A549 (cell line): ENCODE measurements around the gene RNH1. TPM values are rescaled to one million over a fixed set of nuclear protein-coding genes. Genes with fewer than 3 reads are reported as not detected.

ENCODE experiments used
- ATAC-seq, 2 experiments: fragments of 200-7000 bp in 1 of 2; fragments of >200 bp in 1 of 2; cut with Nextera tagmentation in 1 of 2; cut with Tn5 transposase in 1 of 2; 3 replicates each; pipeline versions ENCODE4 v1.8.0 to v1.9.1; 2018 to 2020; ENCODE audit warnings: mild to moderate bottlenecking in 1 of 2, moderate library complexity in 1 of 2
- CTCF ChIA-PET: fragments of 300-600 bp; sonication (Branson Sonifier 250); formaldehyde crosslinking; extraction: SDS; loops from one replicate; lab custom pipeline; 2021; ENCODE audit warnings: antibody characterized with exemption, inconsistent platforms; lab: Yijun Ruan, JAX
- POLR2A ChIA-PET: fragments of 350-600 bp; formaldehyde crosslinking; extraction: SDS; loops from one replicate; lab custom pipeline; 2021; ENCODE audit warnings: antibody characterized with exemption, inconsistent platforms; lab: Yijun Ruan, JAX
- DNase-seq, 2 experiments: peaks; one replicate each; pipeline versions ENCODE4 v3.0.0 to v3.0.0-alpha.2; 2011 to 2016; ENCODE audit warnings: low read depth in 1 of 2, low spot score in 1 of 2
- FAIRE-seq: peaks from 2 replicates; lab custom pipeline; 2011; peaks lifted over from hg19 to GRCh38; lab: Jason Lieb, UNC
- H3K27ac ChIP-seq, 2 experiments: fragments of >200 bp; sonication (Bioruptor Twin); formaldehyde crosslinking; 3 replicates each; pipeline ENCODE4 v1.5.1; 2016 to 2017
- H3K4me1 ChIP-seq: fragments of >200 bp; sonication (Bioruptor Twin); formaldehyde crosslinking; 3 replicates; pipeline ENCODE4 v1.6.1; 2016
- H3K4me2 ChIP-seq: fragments of >200 bp; sonication (Bioruptor Twin); formaldehyde crosslinking; 3 replicates; pipeline ENCODE4 v1.6.1; 2016
- H3K4me3 ChIP-seq: fragments of >200 bp; sonication (Bioruptor Twin); formaldehyde crosslinking; 3 replicates; pipeline ENCODE4 v1.5.1; 2016
- H3K9me3 ChIP-seq: fragments of >200 bp; sonication (Bioruptor Twin); formaldehyde crosslinking; 3 replicates; pipeline ENCODE4 v1.6.1; 2016
- CEBPB ChIP-seq, 2 experiments: fragments of >200 bp in 1 of 2; sonication (Bioruptor Twin) in 1 of 2; formaldehyde crosslinking in 1 of 2; IDR thresholded peaks; 2 replicates each; pipeline ENCODE4 v1.6.1; 2012 to 2016
- CHD2 ChIP-seq: fragments of 150-350 bp; IDR thresholded peaks from 2 replicates; pipeline ENCODE4 v1.6.1; 2014; ENCODE audit warnings: low read length; ENCODE audit not compliant: partially characterized antibody
- EP300 ChIP-seq, 2 experiments: fragments of >200 bp; sonication (Bioruptor Twin); formaldehyde crosslinking; IDR thresholded peaks; 2 replicates in 1 of 2; 3 replicates in 1 of 2; pipeline ENCODE4 v1.6.1; 2016 to 2017
- ESRRA ChIP-seq: fragments of 150-350 bp; IDR thresholded peaks from 2 replicates; pipeline ENCODE4 v1.6.1; 2014; ENCODE audit warnings: mild to moderate bottlenecking, low read length, borderline replicate concordance
- FOSB ChIP-seq: fragments of 250-450 bp; sonication (Bioruptor Pico); IDR thresholded peaks from 2 replicates; pipeline ENCODE4 v1.5.0; 2020; ENCODE audit warnings: mild to moderate bottlenecking, moderate library complexity
- FOSL2 ChIP-seq, 2 experiments: fragments of 450-650 bp in 1 of 2; fragments of >200 bp in 1 of 2; sonication (Bioruptor Twin) in 1 of 2; formaldehyde crosslinking; IDR thresholded peaks; 2 replicates each; pipeline versions ENCODE4 v1.5.0 to v1.6.1; 2016 to 2020; ENCODE audit warnings: mild to moderate bottlenecking in 1 of 2, moderate library complexity in 1 of 2
- FOXS1 ChIP-seq: fragments of 250-450 bp; sonication (Bioruptor Pico); IDR thresholded peaks from 2 replicates; pipeline ENCODE4 v1.5.0; 2020; ENCODE audit warnings: mild to moderate bottlenecking, moderate library complexity
- HDAC2 ChIP-seq: fragments of 200-600 bp; sonication (generic); IDR thresholded peaks from 2 replicates; pipeline ENCODE4 v1.6.1; 2016
- KDM1A ChIP-seq: fragments of 200-600 bp; sonication (generic); IDR thresholded peaks from 2 replicates; pipeline ENCODE4 v1.6.1; 2016; ENCODE audit warnings: low read depth, mild to moderate bottlenecking
- MAFK ChIP-seq: fragments of 450-650 bp; IDR thresholded peaks from 2 replicates; pipeline ENCODE4 v1.6.1; 2014; ENCODE audit not compliant: partially characterized antibody
- MAZ ChIP-seq: fragments of 150-350 bp; IDR thresholded peaks from 2 replicates; pipeline ENCODE4 v1.6.1; 2014; ENCODE audit warnings: antibody characterized with exemption, low read depth, low read length, borderline replicate concordance
- NPAS2 ChIP-seq: fragments of 250-450 bp; sonication (Bioruptor Pico); IDR thresholded peaks from 2 replicates; pipeline ENCODE4 v1.8.0; 2022; ENCODE audit warnings: mild to moderate bottlenecking, moderate library complexity, borderline replicate concordance
- RAD21 ChIP-seq, 2 experiments: fragments of >200 bp in 1 of 2; sonication (Bioruptor Twin) in 1 of 2; formaldehyde crosslinking in 1 of 2; IDR thresholded peaks in 1 of 2; conservative IDR thresholded peaks in 1 of 2; 2 replicates in 1 of 2; 3 replicates in 1 of 2; pipeline ENCODE4 v1.6.1; 2012 to 2018; ENCODE audit warnings: inconsistent platforms in 1 of 2
- RCOR1 ChIP-seq: fragments of 150-350 bp; IDR thresholded peaks from 2 replicates; pipeline ENCODE4 v1.6.1; 2014; ENCODE audit warnings: antibody characterized with exemption, low read length, low read depth
- RNF2 ChIP-seq: fragments of 200-600 bp; sonication (generic); IDR thresholded peaks from 2 replicates; pipeline ENCODE4 v1.6.1; 2016; ENCODE audit warnings: low read depth, mild to moderate bottlenecking, antibody characterized with exemption, moderate library complexity, borderline replicate concordance
- SMC3 ChIP-seq: fragments of >200 bp; sonication (Bioruptor Twin); formaldehyde crosslinking; IDR thresholded peaks from 3 replicates; pipeline ENCODE4 v1.6.1; 2018; ENCODE audit warnings: inconsistent platforms
- SREBF2 ChIP-seq: fragments of 450-650 bp; IDR thresholded peaks from 2 replicates; pipeline ENCODE4 v1.6.1; 2014; ENCODE audit warnings: mild to moderate bottlenecking, moderate library complexity
- ZC3H11A ChIP-seq: fragments of 450-650 bp; IDR thresholded peaks from 2 replicates; pipeline ENCODE4 v1.6.1; 2014; ENCODE audit warnings: antibody characterized with exemption, mild to moderate bottlenecking
- WGBS: methylation state at CpG from one replicate; pipeline ENCODE4 v1.1.6; 2017; ENCODE audit errors: missing lambda C conversion rate; 5-methylcytosine and 5-hydroxymethylcytosine counted together
- polyA plus RNA-seq, 4 experiments: library from polyadenylated mRNA; depleted of rRNA in 3 of 4; stranded (reverse); fragments of >200 nt; fragmentation: RNase III in 1 of 4; extraction: RNeasy Plus Mini Kit Qiagen cat#74134 plus additional on column Dnase treatment in 1 of 4; gene quantifications; 2 replicates in 3 of 4; 3 replicates in 1 of 4; pipeline ENCODE4 v1.2.3, GENCODE V29; 2011 to 2017
- TF ChIP-seq, protein P1 (sequence below): fragments of 200-600 bp; sonication (generic); IDR thresholded peaks from 2 replicates; pipeline ENCODE4 v1.6.1; 2016; ENCODE audit warnings: antibody characterized with exemption, mild to moderate bottlenecking, moderate library complexity
- TF ChIP-seq, protein P2 (sequence below): fragments of >200 bp; sonication (Bioruptor Twin); formaldehyde crosslinking; IDR thresholded peaks from 3 replicates; pipeline ENCODE4 v1.6.1; 2016
- TF ChIP-seq, protein P3 (sequence below): fragments of >200 bp; sonication (Bioruptor Twin); formaldehyde crosslinking; IDR thresholded peaks from 3 replicates; pipeline ENCODE4 v1.5.1; 2016

The RNH1 gene
- polyA plus RNA-seq, 2 of the 4 experiments (the other 2 are of a cell fraction), result 85.8 to 135 TPM

DNA sequence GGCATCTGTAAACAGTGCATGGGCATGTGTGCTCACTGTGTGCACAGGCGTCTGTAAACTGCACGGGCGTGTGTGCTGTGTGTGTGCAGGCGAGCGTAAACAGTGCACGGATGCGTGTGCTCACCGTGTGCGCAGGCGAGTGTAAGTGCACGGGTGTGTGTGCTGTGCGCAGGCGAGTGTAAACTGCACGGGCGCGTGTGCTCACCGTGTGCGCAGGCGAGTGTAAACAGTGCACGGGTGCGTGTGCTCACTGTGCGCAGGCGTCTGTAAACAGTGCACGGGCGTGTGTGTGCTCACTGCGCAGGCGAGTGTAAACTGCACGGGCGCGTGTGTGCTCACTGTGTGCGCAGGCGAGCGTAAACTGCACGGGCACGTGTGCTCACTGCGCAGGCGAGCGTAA is 22.4 kb downstream of the RNH1 start:
- no peak for FAIRE-seq

DNA sequence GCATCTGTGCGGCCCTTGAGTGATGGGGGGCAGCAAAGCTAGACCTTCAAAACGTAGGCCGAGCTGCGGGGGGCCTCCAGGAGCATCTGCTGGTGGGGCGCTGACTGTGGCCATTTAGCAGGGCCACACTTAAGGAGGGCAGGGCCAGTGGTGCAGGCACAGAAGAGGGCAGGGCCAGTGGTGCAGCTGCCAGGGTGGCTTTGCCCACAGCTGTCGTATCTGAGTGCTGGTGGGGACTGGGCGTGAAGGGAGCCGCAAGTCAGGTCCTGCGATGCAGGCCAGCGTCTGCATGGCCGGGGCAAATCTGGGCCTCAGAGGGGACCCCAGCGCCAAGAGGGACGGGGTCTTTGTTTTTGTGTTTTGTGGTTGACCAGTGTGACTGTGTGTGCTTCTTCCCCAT is 27.7 kb downstream of the RNH1 start:
- Histone ChIP-seq H3K27ac (no peak overlapping the region), H3K9me3 (no peaks in the 10 kb centered on the region), H3K4me3 (no peak overlapping the region), H3K4me2 (no peak overlapping the region), H3K4me1 (no peaks in the 10 kb centered on the region)
- ATAC-seq (no peak), DNase-seq (no peak), FAIRE-seq (no peak)
- TF ChIP-seq, protein P1, sequence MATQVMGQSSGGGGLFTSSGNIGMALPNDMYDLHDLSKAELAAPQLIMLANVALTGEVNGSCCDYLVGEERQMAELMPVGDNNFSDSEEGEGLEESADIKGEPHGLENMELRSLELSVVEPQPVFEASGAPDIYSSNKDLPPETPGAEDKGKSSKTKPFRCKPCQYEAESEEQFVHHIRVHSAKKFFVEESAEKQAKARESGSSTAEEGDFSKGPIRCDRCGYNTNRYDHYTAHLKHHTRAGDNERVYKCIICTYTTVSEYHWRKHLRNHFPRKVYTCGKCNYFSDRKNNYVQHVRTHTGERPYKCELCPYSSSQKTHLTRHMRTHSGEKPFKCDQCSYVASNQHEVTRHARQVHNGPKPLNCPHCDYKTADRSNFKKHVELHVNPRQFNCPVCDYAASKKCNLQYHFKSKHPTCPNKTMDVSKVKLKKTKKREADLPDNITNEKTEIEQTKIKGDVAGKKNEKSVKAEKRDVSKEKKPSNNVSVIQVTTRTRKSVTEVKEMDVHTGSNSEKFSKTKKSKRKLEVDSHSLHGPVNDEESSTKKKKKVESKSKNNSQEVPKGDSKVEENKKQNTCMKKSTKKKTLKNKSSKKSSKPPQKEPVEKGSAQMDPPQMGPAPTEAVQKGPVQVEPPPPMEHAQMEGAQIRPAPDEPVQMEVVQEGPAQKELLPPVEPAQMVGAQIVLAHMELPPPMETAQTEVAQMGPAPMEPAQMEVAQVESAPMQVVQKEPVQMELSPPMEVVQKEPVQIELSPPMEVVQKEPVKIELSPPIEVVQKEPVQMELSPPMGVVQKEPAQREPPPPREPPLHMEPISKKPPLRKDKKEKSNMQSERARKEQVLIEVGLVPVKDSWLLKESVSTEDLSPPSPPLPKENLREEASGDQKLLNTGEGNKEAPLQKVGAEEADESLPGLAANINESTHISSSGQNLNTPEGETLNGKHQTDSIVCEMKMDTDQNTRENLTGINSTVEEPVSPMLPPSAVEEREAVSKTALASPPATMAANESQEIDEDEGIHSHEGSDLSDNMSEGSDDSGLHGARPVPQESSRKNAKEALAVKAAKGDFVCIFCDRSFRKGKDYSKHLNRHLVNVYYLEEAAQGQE, result no peak
- TF ChIP-seq ZC3H11A, result no peak
- TF ChIP-seq FOXS1 (CRISPR knock-in tag), result no peak
- TF ChIP-seq, protein P2, sequence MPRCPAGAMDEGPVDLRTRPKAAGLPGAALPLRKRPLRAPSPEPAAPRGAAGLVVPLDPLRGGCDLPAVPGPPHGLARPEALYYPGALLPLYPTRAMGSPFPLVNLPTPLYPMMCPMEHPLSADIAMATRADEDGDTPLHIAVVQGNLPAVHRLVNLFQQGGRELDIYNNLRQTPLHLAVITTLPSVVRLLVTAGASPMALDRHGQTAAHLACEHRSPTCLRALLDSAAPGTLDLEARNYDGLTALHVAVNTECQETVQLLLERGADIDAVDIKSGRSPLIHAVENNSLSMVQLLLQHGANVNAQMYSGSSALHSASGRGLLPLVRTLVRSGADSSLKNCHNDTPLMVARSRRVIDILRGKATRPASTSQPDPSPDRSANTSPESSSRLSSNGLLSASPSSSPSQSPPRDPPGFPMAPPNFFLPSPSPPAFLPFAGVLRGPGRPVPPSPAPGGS, result no peak
- no peak for TF ChIP-seq MAZ
- no peak for TF ChIP-seq CEBPB (IDR thresholded peaks at IDR 0.05)
- no peak for TF ChIP-seq EP300 (IDR thresholded peaks at IDR 0.05)
- TF ChIP-seq CHD2, result no peak
- no peak for TF ChIP-seq RNF2
- no peak for TF ChIP-seq HDAC2
- no peak for TF ChIP-seq ESRRA
- TF ChIP-seq, protein P3, sequence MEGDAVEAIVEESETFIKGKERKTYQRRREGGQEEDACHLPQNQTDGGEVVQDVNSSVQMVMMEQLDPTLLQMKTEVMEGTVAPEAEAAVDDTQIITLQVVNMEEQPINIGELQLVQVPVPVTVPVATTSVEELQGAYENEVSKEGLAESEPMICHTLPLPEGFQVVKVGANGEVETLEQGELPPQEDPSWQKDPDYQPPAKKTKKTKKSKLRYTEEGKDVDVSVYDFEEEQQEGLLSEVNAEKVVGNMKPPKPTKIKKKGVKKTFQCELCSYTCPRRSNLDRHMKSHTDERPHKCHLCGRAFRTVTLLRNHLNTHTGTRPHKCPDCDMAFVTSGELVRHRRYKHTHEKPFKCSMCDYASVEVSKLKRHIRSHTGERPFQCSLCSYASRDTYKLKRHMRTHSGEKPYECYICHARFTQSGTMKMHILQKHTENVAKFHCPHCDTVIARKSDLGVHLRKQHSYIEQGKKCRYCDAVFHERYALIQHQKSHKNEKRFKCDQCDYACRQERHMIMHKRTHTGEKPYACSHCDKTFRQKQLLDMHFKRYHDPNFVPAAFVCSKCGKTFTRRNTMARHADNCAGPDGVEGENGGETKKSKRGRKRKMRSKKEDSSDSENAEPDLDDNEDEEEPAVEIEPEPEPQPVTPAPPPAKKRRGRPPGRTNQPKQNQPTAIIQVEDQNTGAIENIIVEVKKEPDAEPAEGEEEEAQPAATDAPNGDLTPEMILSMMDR, result no peak
- no peak for TF ChIP-seq RAD21 (conservative IDR thresholded peaks at IDR 0.05 in 1 of 2, IDR thresholded peaks at IDR 0.05 in 1 of 2)
- no peak for TF ChIP-seq MAFK
- no peak for TF ChIP-seq FOSL2 (IDR thresholded peaks at IDR 0.05)
- no peak for TF ChIP-seq FOSL2 (CRISPR knock-in tag; IDR thresholded peaks at IDR 0.05)
- no peak for TF ChIP-seq NPAS2 (CRISPR knock-in tag)
- TF ChIP-seq FOSB (CRISPR knock-in tag), result no peak
- 95% methylated on average over 11 of the region's 13 CpGs for WGBS
- POLR2A ChIA-PET, result interaction anchor here (0.7 kb wide), 1 partner anchor 73 kb away, joined by 3 read pairs; no protein-coding TSS in a partner anchor
- CTCF ChIA-PET, result interaction anchor here (0.8 to 2.7 kb wide), 7 partner anchors 9 to 229 kb away, joined by 3 to 14 read pairs (median 6); no protein-coding TSS in a partner anchor

More for the DNA sequence above, 22.4 kb downstream of the RNH1 start:
- H3K27ac ChIP-seq, result no peak overlapping the region
- ChIA-PET POLR2A (no interaction called here), CTCF (no interaction called here)
- no peak for DNase-seq
- no peak overlapping the region for H3K4me3 ChIP-seq
- H3K9me3 ChIP-seq, result no peaks in the 10 kb centered on the region
- no peak for ATAC-seq
- TF ChIP-seq SREBF2 (no peak), SMC3 (no peak), RCOR1 (no peak), ZC3H11A (no peak), MAFK (no peak), KDM1A (no peak)
- no peaks in the 10 kb centered on the region for H3K4me1 ChIP-seq
- 93% methylated on average over 38 of the region's 38 CpGs for WGBS
- no peak overlapping the region for H3K4me2 ChIP-seq
